HFFc6 (cell line): Measurements from ENCODE around the gene DNAH17. TPM values are rescaled to one million over a fixed set of nuclear protein-coding genes. Genes with fewer than 3 reads are reported as not detected.
"Not testable (repeated sequence)": the region's sequence is repeated elsewhere in the genome, so short reads cannot be mapped to it uniquely, and the experiment has no call there.

Experiments
- DNase-seq: peaks from one replicate; pipeline ENCODE4 v3.0.0-alpha.2; 2018
- H3K27ac Mint-ChIP-seq: 2 replicates; pipeline ENCODE4 v1.8.0; 2020; ENCODE audit warnings: mild to moderate bottlenecking, mixed read lengths
- H3K27me3 Mint-ChIP-seq: 2 replicates; pipeline ENCODE4 v1.8.0; 2021; ENCODE audit warnings: mild to moderate bottlenecking, moderate library complexity, mixed read lengths; ENCODE audit not compliant: insufficient read depth
- H3K36me3 Mint-ChIP-seq: 2 replicates; pipeline ENCODE4 v1.8.0; 2021; ENCODE audit warnings: low read depth, mixed read lengths
- H3K4me1 Mint-ChIP-seq: 2 replicates; pipeline ENCODE4 v1.8.0; 2020; ENCODE audit warnings: low read depth, mixed read lengths
- H3K4me3 Mint-ChIP-seq: 2 replicates; pipeline ENCODE4 v1.8.0; 2020; ENCODE audit warnings: mild to moderate bottlenecking, moderate library complexity, mixed read lengths
- H3K9me3 Mint-ChIP-seq: 2 replicates; pipeline ENCODE4 v1.8.0; 2020; ENCODE audit warnings: mild to moderate bottlenecking, mixed read lengths
- CTCF ChIP-seq: fragments of 200-600 bp; sonication (generic); IDR thresholded peaks from 2 replicates; pipeline ENCODE4 v1.5.0; 2021; ENCODE audit warnings: antibody characterized with exemption, mild to moderate bottlenecking
- total RNA-seq, 6 experiments: library from RNA; stranded (reverse); fragmentation: NEBNext Ultra II Directional; extraction: Animal tissue kit (Norgen Biotek cat#: 25700); gene quantifications; 2 replicates in 1 of 6; 3 replicates in 5 of 6; pipeline ENCODE4 v1.2.3, GENCODE V29; 2021

DNAH17 gene
- total RNA-seq, 6 experiments from 2014 or later: not detected

- no peak for TF ChIP-seq CTCF
- H3K9me3 Mint-ChIP-seq: no peaks in the 10 kb centered on the region; the same call in 1 of the 2 replicates
- H3K27me3 Mint-ChIP-seq: peaks cover 21% of the 10 kb centered on the region
- H3K4me3 Mint-ChIP-seq: no peak overlapping the region
- 0 out of 2 replicates have a peak, but pooled peaks cover 5% of the 10 kb centered on the region for H3K36me3 Mint-ChIP-seq
- no peak for DNase-seq
- H3K4me1 Mint-ChIP-seq: peaks cover 6% of the 10 kb centered on the region; the same call in 1 of the 2 replicates
- H3K27ac Mint-ChIP-seq: no peak overlapping the region
Observed at GRCh38 chr17:78469443-78469842, 107.8 kb downstream of the DNAH17 start.

- Mint-ChIP-seq H3K27me3 (peaks cover 13% of the 10 kb centered on the region), H3K9me3 (no peaks in the 10 kb centered on the region; the same call in 1 of the 2 replicates)
- DNase-seq: no peak
Observed at GRCh38 chr17:78468366-78468765, 108.8 kb downstream of the DNAH17 start.

GRCh38 chr17:78466786-78467715 is 110.1 kb downstream of the DNAH17 start:
- no peaks in the 10 kb centered on the region; the same call in 1 of the 2 replicates for H3K9me3 Mint-ChIP-seq
- H3K4me1 Mint-ChIP-seq: no peaks in the 10 kb centered on the region
- TF ChIP-seq CTCF: no peak
- 0 out of 2 replicates have a peak, but pooled peaks cover 5% of the 10 kb centered on the region for H3K36me3 Mint-ChIP-seq
- DNase-seq: no peak
- no peak overlapping the region for H3K4me3 Mint-ChIP-seq
- no peak overlapping the region for H3K27ac Mint-ChIP-seq
- H3K27me3 Mint-ChIP-seq: peaks cover 17% of the 10 kb centered on the region

More at GRCh38 chr17:78468366-78468765, 108.8 kb downstream of the DNAH17 start:
- Mint-ChIP-seq H3K36me3 (0 out of 2 replicates have a peak, but pooled peaks cover 5% of the 10 kb centered on the region), H3K4me3 (no peak overlapping the region), H3K27ac (no peak overlapping the region), H3K4me1 (no peaks in the 10 kb centered on the region)
- TF ChIP-seq CTCF: no peak

- H3K4me1 Mint-ChIP-seq, H3K4me3 Mint-ChIP-seq, H3K36me3 Mint-ChIP-seq, DNase-seq, H3K9me3 Mint-ChIP-seq, H3K27ac Mint-ChIP-seq: not testable (repeated sequence)
- H3K27me3 Mint-ChIP-seq: peaks cover 15% of the 10 kb centered on the region
Observed at GRCh38 chr17:78466109-78466785, 110.9 kb downstream of the DNAH17 start.

- Mint-ChIP-seq H3K4me3 (no peak overlapping the region), H3K4me1 (no peaks in the 10 kb centered on the region), H3K36me3 (no peaks in the 10 kb centered on the region), H3K9me3 (no peaks in the 10 kb centered on the region), H3K27me3 (peaks cover 24% of the 10 kb centered on the region), H3K27ac (no peak overlapping the region)
- no peak for DNase-seq
- no peak for TF ChIP-seq CTCF
Observed at GRCh38 chr17:78462148-78462547, 115.0 kb downstream of the DNAH17 start.

GRCh38 chr17:78461799-78462053 is 115.5 kb downstream of the DNAH17 start:
- Mint-ChIP-seq H3K36me3 (no peaks in the 10 kb centered on the region), H3K9me3 (no peaks in the 10 kb centered on the region), H3K4me1 (no peaks in the 10 kb centered on the region), H3K27ac (no peak overlapping the region), H3K4me3 (no peak overlapping the region), H3K27me3 (peaks cover 27% of the 10 kb centered on the region)
- no peak for DNase-seq
- no peak for TF ChIP-seq CTCF
